Measurements from ENCODE around the gene NIT1. TPM values are rescaled to one million over a fixed set of nuclear protein-coding genes. Genes with fewer than 3 reads are reported as not detected.

The NIT1 gene
- total RNA-seq, 1 donor from 2014 or later = 47.5 TPM

DNA sequence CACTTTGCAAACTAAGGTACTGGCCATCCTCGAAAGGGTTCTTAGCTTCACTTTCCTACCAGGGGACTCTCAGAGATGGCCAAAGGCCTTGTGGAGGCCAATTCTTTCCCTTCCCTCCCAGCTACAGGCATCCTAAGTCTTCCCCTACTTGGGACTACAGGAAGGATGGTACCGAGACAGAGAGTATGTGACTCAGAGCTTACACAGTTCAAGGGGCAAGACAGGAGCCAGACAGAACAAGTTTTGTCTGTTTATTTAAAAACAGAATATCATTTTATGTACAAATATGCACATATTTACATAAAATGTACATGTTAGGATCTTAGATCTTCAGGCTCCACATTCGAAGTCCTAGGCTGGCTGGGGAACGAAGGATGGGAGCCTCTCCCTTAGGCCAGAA, 47.1 kb upstream of the NIT1 start:
- H3K9me3 Mint-ChIP-seq = no peaks in the 10 kb centered on the region
- no peak overlapping the region for H3K4me3 Mint-ChIP-seq
- TF ChIP-seq, protein P1, sequence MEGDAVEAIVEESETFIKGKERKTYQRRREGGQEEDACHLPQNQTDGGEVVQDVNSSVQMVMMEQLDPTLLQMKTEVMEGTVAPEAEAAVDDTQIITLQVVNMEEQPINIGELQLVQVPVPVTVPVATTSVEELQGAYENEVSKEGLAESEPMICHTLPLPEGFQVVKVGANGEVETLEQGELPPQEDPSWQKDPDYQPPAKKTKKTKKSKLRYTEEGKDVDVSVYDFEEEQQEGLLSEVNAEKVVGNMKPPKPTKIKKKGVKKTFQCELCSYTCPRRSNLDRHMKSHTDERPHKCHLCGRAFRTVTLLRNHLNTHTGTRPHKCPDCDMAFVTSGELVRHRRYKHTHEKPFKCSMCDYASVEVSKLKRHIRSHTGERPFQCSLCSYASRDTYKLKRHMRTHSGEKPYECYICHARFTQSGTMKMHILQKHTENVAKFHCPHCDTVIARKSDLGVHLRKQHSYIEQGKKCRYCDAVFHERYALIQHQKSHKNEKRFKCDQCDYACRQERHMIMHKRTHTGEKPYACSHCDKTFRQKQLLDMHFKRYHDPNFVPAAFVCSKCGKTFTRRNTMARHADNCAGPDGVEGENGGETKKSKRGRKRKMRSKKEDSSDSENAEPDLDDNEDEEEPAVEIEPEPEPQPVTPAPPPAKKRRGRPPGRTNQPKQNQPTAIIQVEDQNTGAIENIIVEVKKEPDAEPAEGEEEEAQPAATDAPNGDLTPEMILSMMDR (conservative IDR thresholded peaks at IDR 0.05) = no peak
- H3K27ac Mint-ChIP-seq = peak overlapping the region; percentile 31
- peaks cover 4% of the 10 kb centered on the region for H3K36me3 Mint-ChIP-seq
- no peaks in the 10 kb centered on the region for H3K4me1 Mint-ChIP-seq (ENCODE audit: unreplicated experiment)
- H3K27me3 Mint-ChIP-seq = peaks cover 3% of the 10 kb centered on the region
- no peak for DNase-seq (ENCODE audit: extremely low spot score, unreplicated experiment)

DNA sequence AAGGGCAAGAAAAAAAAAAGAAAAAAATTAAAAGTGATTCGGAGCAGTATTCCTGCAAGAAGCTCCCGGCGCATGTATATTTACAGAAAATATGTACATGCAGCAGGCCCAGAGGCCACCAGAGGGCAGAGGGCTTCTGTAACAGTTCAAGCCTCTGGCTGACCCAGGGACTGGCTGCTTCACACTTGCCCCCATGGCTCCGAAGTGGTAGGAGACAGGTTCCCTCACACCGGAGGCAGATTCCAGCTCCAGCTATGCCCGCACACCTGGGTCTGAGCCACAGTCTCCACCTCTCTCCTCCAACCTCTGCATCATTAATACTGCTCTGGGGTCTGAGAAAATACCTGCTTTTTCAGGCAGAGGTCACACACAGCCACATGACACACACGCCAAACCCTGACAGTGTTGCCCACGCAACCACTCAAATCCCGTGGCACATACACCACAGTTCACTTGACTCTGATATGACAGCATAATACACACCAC, 46.0 kb upstream of the NIT1 start:
- no peak for DNase-seq (ENCODE audit: extremely low spot score, unreplicated experiment)
- Mint-ChIP-seq H3K4me1 (ENCODE audit: unreplicated experiment) (no peaks in the 10 kb centered on the region), H3K27me3 (no peaks in the 10 kb centered on the region), H3K36me3 (peaks cover 4% of the 10 kb centered on the region), H3K27ac (peak overlapping the region; percentile 63), H3K4me3 (peak overlapping the region; percentile 49), H3K9me3 (no peaks in the 10 kb centered on the region)
- TF ChIP-seq, protein P1 (conservative IDR thresholded peaks at IDR 0.05) = peak; percentile 79

DNA sequence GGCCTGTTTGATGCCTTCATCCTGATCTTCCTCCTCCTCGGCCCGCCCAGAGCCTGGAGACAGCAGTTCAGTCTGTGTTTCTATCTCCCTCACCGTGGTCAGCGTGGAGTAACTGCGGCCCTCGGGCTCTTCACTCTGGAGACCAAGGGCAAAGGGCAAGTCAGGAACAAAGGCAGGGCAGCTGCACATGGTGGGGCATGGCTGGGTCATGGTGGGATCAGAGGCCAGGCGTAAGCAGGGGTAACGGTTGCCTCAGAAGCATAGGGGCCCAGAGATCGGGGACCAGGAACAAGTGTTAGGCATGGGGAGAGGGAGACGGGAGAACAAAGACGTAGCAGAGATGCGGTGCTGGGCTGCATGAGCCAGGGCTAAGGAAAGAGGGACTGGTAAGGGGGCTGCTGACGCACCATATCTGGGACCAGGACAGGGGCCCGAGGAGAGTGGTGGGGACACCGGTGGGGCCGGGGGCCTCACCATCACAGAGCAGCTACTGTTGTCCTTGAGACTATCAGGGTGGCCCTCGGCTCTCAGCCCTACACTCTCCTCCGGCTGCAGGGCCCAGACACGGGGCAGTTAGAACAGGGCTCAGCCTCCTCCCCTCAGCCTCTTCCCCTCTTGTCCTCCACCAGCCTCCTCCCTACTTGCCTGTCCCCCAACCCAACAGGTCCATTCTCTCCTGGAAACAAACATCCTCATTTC, 45.0 kb upstream of the NIT1 start:
- no peak overlapping the region for H3K4me3 Mint-ChIP-seq
- no peak for DNase-seq (ENCODE audit: extremely low spot score, unreplicated experiment)

DNA sequence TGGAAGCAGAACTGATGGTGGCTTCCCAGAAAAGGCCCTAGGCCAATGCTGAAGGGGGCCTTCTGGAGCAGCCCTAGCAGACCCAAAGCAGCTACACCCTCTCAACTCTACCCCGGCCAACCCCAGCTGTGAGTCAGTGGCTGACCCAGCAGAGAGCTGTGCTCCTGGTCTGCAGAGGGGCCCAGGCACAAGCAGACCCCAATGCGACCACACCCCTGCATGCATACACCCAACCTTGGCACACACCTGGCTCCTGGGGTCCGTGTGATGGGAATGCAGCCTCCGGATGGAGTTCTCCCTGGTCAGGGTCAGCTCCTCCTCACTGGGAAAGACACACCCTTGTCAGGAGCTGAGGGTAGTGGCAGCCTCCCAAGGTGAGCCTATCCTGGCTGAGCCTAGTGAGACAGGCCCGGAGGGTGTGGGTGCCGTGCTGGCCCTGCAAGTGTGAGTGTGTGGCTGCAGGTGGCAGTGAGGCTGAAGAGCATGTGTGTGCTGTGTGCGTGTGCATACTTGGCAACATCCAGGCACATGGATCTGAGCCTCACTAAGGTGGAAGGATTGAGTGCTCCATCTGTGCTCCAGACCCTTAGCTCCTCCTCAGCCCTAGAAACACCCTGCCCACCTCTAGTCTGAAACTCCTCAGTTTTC, 44.3 kb upstream of the NIT1 start:
- TF ChIP-seq, protein P1 (conservative IDR thresholded peaks at IDR 0.05) = no peak
- H3K27me3 Mint-ChIP-seq = no peaks in the 10 kb centered on the region
- peaks cover 4% of the 10 kb centered on the region for H3K36me3 Mint-ChIP-seq
- H3K9me3 Mint-ChIP-seq = no peaks in the 10 kb centered on the region
- peak overlapping the region; percentile 11 for H3K4me3 Mint-ChIP-seq
- peak overlapping the region; percentile 91 for H3K27ac Mint-ChIP-seq
- no peak for DNase-seq (ENCODE audit: extremely low spot score, unreplicated experiment)
- H3K4me1 Mint-ChIP-seq (ENCODE audit: unreplicated experiment) = no peaks in the 10 kb centered on the region

More for the DNA sequence above, 45.0 kb upstream of the NIT1 start:
- no peaks in the 10 kb centered on the region for H3K27me3 Mint-ChIP-seq
- no peaks in the 10 kb centered on the region for H3K4me1 Mint-ChIP-seq (ENCODE audit: unreplicated experiment)
- H3K9me3 Mint-ChIP-seq = no peaks in the 10 kb centered on the region
- H3K36me3 Mint-ChIP-seq = peaks cover 4% of the 10 kb centered on the region
- H3K27ac Mint-ChIP-seq = peak overlapping the region; percentile 91
- TF ChIP-seq, protein P1 (conservative IDR thresholded peaks at IDR 0.05) = no peak

DNA sequence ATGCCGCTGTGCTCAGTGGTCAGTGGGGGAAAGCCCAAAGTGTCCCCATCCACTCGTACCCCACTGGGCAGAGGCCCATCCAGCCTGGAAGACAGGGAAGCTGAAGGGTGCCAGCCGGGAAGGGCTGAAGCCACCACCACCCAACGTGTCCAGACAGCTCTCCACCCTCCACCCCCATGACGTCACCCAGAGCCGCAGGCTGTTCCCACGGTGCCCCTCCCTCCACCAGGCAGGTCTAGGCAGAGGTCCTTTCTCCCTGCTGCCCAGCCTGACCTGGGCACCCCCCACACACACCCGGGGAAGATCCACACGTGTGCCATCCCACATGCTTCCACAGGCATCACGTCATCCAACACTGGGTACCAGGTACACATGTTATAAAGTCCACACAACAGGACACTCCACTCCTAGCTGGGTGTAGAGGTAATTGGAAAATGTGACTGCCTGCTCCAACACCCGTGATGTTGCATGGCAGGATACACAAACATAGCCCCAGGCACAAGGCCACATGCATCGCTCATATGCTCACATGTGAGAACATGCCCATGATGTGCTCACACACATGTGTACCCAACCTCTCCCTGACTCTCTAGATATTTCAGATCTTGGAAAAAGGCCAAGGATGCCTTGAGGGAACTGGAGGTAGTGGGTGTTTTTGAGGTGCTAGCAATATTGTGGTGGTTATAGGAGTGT, 43.1 kb upstream of the NIT1 start:
- DNase-seq (ENCODE audit: extremely low spot score, unreplicated experiment) = no peak
- Mint-ChIP-seq H3K4me1 (ENCODE audit: unreplicated experiment) (no peaks in the 10 kb centered on the region), H3K36me3 (peaks cover 8% of the 10 kb centered on the region), H3K27ac (peak overlapping the region; percentile 91), H3K27me3 (no peaks in the 10 kb centered on the region), H3K4me3 (peak overlapping the region; percentile 55), H3K9me3 (no peaks in the 10 kb centered on the region)
- TF ChIP-seq, protein P1 (conservative IDR thresholded peaks at IDR 0.05) = no peak

Data from type B pancreatic cell (in vitro differentiated cells).